ENCODE data around the gene UNG. TPM values are rescaled to one million over a fixed set of nuclear protein-coding genes. Genes with fewer than 3 reads are reported as not detected.

Gene UNG
- total RNA-seq, 2 experiments from 2014 or later = 69.9 TPM

DNA sequence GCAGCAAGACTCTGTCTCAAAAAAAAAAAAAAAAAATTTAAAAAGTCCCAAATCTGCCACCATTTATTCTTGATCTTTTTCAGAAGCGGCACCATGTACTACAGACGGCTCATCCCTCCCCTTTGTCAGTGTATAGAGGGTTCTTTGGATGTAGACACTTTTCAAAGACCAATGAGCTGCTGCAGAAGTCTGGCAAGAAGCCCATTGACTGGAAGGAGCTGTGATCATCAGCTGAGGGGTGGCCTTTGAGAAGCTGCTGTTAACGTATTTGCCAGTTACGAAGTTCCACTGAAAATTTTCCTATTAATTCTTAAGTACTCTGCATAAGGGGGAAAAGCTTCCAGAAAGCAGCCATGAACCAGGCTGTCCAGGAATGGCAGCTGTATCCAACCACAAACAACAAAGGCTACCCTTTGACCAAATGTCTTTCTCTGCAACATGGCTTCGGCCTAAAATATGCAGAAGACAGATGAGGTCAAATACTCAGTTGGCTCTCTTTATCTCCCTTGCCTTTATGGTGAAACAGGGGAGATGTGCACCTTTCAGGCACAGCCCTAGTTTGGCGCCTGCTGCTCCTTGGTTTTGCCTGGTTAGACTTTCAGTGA is 12.5 kb downstream of the UNG start:
- no peak for ATAC-seq
- H3K27me3 Mint-ChIP-seq = no peaks in the 10 kb centered on the region
- intact Hi-C loops (cut with DNase I, micrococcal nuclease) = loop anchor here in 1 of 2 experiments (5.0 kb wide), 1 partner anchor 277 kb away; no protein-coding TSS in a partner anchor

DNA sequence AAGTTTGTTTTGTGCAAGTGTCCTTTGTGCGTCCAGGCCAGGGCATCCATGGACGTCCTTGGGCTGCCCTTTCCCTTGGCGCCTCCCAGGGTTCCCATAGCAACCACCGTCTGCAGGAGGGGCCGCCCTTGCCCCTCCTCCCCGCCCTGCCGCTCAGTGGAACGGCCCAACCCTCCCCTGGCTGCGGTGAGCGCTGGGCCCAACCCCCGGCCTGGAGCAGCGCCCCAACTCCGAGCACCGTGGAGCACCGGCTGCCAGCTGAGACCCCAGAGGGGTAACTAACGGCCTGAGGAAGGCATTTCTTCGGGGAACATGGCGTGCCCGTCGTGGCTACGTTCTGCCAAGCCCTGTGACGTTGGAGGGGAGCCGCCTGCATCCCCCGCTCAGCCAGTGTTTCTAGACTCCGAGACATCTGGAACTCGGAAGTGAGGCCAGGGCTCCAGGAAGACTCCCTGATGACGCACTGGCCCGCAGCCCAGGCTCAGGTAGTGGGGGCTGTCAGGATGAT is 13.6 kb downstream of the UNG start:
- peak overlapping the region; percentile 37 for H3K27ac Mint-ChIP-seq
- no peaks in the 10 kb centered on the region for H3K9me3 Mint-ChIP-seq (ENCODE audit: low read depth)
- intact Hi-C loops (cut with DNase I, micrococcal nuclease) = loop anchor here (1.0 to 5.0 kb wide), 4 partner anchors 13 to 276 kb away; no protein-coding TSS in a partner anchor
- ChIA-PET CTCF (interaction anchor here (0.7 to 4.2 kb wide), 9 partner anchors 9 to 1781 kb away, joined by 3 to 32 read pairs (median 5); no protein-coding TSS in a partner anchor), POLR2A (no interaction called here)
- DNase-seq (peak; percentile 74), ATAC-seq (peak; percentile 86)
- H3K4me3 Mint-ChIP-seq = peak overlapping the region; percentile 69
- no peaks in the 10 kb centered on the region for H3K27me3 Mint-ChIP-seq
- peaks cover 15% of the 10 kb centered on the region for H3K36me3 Mint-ChIP-seq (ENCODE audit: low read depth)
- peaks cover 29% of the 10 kb centered on the region for H3K4me1 Mint-ChIP-seq

More for the DNA sequence above, 12.5 kb downstream of the UNG start:
- Mint-ChIP-seq H3K4me3 (no peak overlapping the region), H3K4me1 (peaks cover 21% of the 10 kb centered on the region), H3K36me3 (ENCODE audit: low read depth) (peaks cover 24% of the 10 kb centered on the region), H3K27ac (no peak overlapping the region), H3K9me3 (ENCODE audit: low read depth) (no peaks in the 10 kb centered on the region)
- ChIA-PET CTCF (interaction anchor here (0.6 to 0.9 kb wide), 3 partner anchors 11 to 159 kb away, joined by 3 to 4 read pairs (median 3); no protein-coding TSS in a partner anchor), POLR2A (interaction anchor here (0.9 kb wide), 1 partner anchor 11 kb away, joined by 11 read pairs; no protein-coding TSS in a partner anchor)
- no peak for DNase-seq

DNA sequence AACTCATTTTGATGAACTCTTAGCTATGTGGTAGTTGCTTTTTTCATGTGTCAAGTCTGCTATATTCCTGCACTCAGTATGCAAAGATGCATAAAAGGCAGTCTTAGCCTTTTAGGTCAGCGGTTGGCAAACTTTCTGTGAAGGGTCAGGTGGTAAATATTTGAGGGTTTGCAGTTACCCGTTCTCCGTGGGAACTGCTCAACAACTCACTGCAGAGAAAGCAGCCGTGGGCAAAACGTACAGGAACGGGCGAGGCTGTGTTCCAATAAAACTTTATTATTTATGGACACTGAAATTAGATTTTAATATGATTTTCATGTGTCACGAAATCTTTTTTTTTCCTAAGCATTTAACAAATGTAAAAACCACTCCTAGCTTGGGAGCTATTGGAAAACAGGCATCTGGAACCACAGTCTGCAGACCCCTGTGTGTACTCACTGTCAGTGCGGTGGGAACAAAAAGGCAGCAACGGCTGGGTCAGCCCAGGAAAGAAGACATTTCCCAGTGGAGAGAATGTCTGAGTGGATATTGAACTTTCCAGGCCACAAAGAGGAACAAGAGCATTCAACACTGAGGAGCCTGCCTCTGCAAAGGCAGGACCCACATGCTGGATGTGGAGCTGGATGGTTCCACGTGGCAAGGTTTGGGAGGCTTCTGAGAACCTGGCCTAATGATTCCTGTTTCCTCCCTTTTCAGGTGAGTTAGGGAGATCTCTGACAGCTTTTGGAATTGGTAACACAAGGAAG is 15.5 kb downstream of the UNG start:
- no peak overlapping the region for H3K27ac Mint-ChIP-seq
- POLR2A ChIA-PET = interaction anchor here (0.6 kb wide), 1 partner anchor 259 kb away, joined by 5 read pairs; no protein-coding TSS in a partner anchor
- ATAC-seq = no peak
- no peaks in the 10 kb centered on the region for H3K27me3 Mint-ChIP-seq
- CTCF ChIA-PET = interaction anchor here (0.7 to 4.2 kb wide), 11 partner anchors 12 to 281 kb away, joined by 3 to 32 read pairs (median 5); no protein-coding TSS in a partner anchor
- peaks cover 12% of the 10 kb centered on the region for H3K36me3 Mint-ChIP-seq (ENCODE audit: low read depth)
- no peak for DNase-seq
- peaks cover 29% of the 10 kb centered on the region for H3K4me1 Mint-ChIP-seq
- intact Hi-C loops (cut with DNase I, micrococcal nuclease) = loop anchor here (2.0 to 5.0 kb wide), 2 partner anchors 274 to 280 kb away; no protein-coding TSS in a partner anchor
- no peaks in the 10 kb centered on the region for H3K9me3 Mint-ChIP-seq (ENCODE audit: low read depth)
- no peak overlapping the region for H3K4me3 Mint-ChIP-seq

DNA sequence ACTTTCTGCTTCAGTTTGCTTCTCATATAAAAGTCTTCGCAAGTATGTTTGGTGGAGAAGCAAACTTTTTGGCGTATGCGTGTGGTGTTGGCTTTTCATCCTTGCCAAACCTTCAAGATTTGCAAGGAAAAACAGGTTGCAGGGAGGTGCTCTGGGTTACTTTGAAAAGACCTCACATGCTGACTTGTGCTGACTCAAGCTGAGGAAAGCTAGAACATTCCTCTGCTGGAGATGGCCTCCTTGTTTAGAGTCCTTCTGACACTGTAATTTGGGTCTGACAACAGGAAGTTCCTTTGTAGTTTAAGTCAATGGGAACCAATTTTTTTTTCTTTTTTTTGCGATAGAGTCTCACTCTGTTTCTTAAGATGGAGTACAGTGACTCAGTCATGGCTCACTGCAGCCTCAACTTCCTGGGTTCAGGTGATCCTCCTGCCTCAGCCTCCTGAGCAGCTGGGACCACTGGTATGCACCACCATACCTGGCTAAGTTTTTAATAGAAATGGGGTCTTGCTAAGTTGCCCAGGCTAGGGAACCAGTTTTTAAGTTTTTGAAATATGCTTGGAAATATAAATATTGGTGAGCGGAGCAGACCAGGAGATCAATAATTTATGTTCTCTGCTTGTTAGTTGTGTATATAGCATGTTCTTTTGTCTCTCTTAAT is 16.4 kb downstream of the UNG start:
- Mint-ChIP-seq H3K27ac (no peak overlapping the region), H3K36me3 (ENCODE audit: low read depth) (peaks cover 10% of the 10 kb centered on the region), H3K9me3 (ENCODE audit: low read depth) (no peaks in the 10 kb centered on the region), H3K4me1 (peaks cover 29% of the 10 kb centered on the region), H3K4me3 (no peak overlapping the region), H3K27me3 (no peaks in the 10 kb centered on the region)
- ATAC-seq (no peak), DNase-seq (no peak)
- CTCF ChIA-PET = interaction anchor here (0.6 to 4.2 kb wide), 3 partner anchors 59 to 497 kb away, joined by 3 to 17 read pairs (median 4); no protein-coding TSS in a partner anchor
- intact Hi-C loops (cut with DNase I, micrococcal nuclease) = loop anchor here (2.0 to 5.0 kb wide), 2 partner anchors 274 to 279 kb away; no protein-coding TSS in a partner anchor
- POLR2A ChIA-PET = no interaction called here

DNA sequence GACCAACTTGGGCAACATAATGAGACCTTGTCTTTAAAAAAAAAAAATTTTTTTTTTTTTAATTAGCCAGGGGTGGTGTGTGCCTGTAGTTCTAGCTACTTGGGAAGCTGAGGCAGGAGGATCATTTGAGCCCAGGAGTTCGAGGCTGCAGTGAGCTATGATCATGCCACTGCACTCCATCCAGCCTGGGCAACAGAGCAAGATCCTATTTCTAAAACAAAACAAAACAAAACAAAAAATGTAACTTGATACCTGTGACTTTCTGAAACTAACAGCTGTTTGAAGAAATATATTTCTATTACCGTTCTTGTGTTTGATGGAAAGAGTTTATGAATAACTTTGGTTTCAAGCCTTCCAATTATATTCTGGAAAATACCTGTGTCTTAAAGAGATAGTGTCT is 17.2 kb downstream of the UNG start:
- ChIA-PET POLR2A (no interaction called here), CTCF (interaction anchor here (0.6 to 4.2 kb wide), 4 partner anchors 14 to 498 kb away, joined by 3 to 17 read pairs (median 4); no protein-coding TSS in a partner anchor)
- Mint-ChIP-seq H3K9me3 (ENCODE audit: low read depth) (no peaks in the 10 kb centered on the region), H3K4me1 (peaks cover 29% of the 10 kb centered on the region), H3K27ac (no peak overlapping the region), H3K36me3 (ENCODE audit: low read depth) (peaks cover 5% of the 10 kb centered on the region), H3K27me3 (no peaks in the 10 kb centered on the region), H3K4me3 (no peak overlapping the region)
- ATAC-seq (no peak), DNase-seq (no peak)
- intact Hi-C loops (cut with DNase I, micrococcal nuclease) = loop anchor here in 1 of 2 experiments (5.0 kb wide), 1 partner anchor 273 kb away; no protein-coding TSS in a partner anchor

DNA sequence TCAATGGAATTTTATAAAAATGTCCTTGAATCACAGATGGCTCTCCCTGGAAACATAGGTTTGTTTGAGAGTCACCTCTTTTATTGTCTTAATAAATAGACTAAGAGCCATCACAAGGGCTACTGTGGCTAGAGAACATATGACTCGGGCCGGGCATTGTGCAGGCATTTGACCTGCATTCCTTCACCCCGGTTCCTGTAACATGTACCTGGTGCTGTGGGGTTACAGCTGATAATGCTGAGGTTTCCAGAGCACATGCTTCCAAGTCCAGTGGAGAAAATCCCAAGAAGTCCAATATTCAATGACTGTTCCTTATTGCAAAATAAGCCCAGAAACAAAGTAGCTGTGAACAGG is 18.0 kb downstream of the UNG start:
- H3K27me3 Mint-ChIP-seq = no peaks in the 10 kb centered on the region
- intact Hi-C loops (cut with DNase I, micrococcal nuclease) = no loop called here

DNA sequence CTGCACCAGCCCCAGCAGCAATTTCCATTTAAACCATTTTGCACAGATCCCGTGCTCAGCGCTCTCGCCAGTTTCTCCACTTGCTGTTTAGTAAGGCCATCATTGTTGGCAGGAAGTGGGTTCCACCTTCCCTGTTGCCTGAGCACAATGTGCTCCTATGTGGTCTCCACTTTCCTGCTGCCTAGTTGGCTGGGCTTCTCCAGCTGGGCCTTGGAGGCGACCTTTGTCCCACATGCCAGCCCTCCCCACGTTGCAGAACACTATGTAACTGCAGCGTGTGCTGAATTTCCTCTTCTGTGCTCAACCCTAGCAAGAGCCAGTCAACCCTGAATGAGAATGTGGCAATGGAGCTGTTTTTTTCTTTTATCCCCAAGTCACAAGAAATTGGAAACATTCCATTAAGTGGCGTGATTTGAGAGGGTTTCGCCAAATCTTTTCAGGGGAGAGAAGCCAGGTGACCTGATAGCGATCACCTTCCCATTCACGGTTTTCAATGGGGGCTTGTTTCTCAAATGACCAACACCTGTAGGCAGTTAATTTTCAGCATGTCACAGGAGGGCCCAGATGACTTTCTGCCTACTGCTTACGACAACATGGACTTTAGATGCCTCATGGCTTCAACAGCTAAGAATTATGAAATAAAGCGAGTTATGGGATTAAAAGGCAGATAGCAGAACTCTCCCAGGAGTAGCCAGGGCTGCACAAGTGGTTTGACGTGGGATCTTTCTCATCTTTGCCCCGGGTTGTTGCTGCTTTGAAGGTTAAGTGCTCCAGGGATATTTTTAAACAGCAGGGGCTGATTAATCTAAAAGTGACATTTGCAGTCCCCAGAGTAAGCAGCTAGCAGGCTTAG is 18.6 kb downstream of the UNG start, which contains the start of gene ACACB:
Gene ACACB (plus strand): TSS at position 830 of the 853 bp plus-strand sequence. CDS start 22,819 bp downstream, outside the sequence.
- intact Hi-C loops (cut with DNase I, micrococcal nuclease) = no loop called here
- H3K9me3 Mint-ChIP-seq (ENCODE audit: low read depth) = no peaks in the 10 kb centered on the region
- no peaks in the 10 kb centered on the region for H3K27me3 Mint-ChIP-seq
- ATAC-seq (no peak), DNase-seq (no peak)
- ChIA-PET CTCF (no interaction called here), POLR2A (interaction anchor here (0.5 kb wide), 1 partner anchor 1245 kb away, joined by 3 read pairs; no protein-coding TSS in a partner anchor)
- peaks cover 27% of the 10 kb centered on the region for H3K4me1 Mint-ChIP-seq
- peaks cover 2% of the 10 kb centered on the region for H3K36me3 Mint-ChIP-seq (ENCODE audit: low read depth)
- no peak within 1 kb of the TSS for H3K27ac Mint-ChIP-seq
- H3K4me3 Mint-ChIP-seq = no peak within 1 kb of the TSS

More for the DNA sequence above, 18.0 kb downstream of the UNG start:
- H3K4me1 Mint-ChIP-seq = peaks cover 29% of the 10 kb centered on the region
- no peak for ATAC-seq
- peaks cover 4% of the 10 kb centered on the region for H3K36me3 Mint-ChIP-seq (ENCODE audit: low read depth)
- ChIA-PET POLR2A (no interaction called here), CTCF (interaction anchor here (1.0 to 4.2 kb wide), 2 partner anchors 15 to 278 kb away, joined by 4 to 17 read pairs; no protein-coding TSS in a partner anchor)
- no peak overlapping the region for H3K27ac Mint-ChIP-seq
- DNase-seq = no peak
- H3K4me3 Mint-ChIP-seq = no peak overlapping the region
- H3K9me3 Mint-ChIP-seq (ENCODE audit: low read depth) = no peaks in the 10 kb centered on the region

DNA sequence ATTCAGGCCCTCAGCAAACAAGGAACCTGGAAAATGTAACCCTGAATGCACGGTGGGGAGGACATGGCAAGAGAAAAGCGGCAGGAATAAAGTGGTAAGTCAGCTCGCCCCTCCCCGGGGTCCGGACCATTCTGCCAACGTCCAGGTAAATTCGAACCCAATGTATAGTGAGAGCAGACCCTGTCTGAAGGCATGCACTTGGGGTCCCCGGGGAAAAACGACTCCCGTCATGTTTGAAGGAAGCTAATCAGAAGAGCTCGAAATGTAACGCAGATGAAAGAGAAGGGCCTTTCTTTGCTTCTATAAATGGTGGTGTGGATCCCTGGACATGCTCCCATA is 19.2 kb downstream of the UNG start:
- CTCF ChIA-PET = no interaction called here
- no peaks in the 10 kb centered on the region for H3K27me3 Mint-ChIP-seq
- H3K4me1 Mint-ChIP-seq = peaks cover 26% of the 10 kb centered on the region
- ATAC-seq = no peak
- H3K36me3 Mint-ChIP-seq (ENCODE audit: low read depth) = peaks cover 2% of the 10 kb centered on the region
- H3K27ac Mint-ChIP-seq = no peak overlapping the region
- POLR2A ChIA-PET = no interaction called here
- no peak for DNase-seq
- no peak overlapping the region for H3K4me3 Mint-ChIP-seq
- intact Hi-C loops (cut with DNase I, micrococcal nuclease) = no loop called here
- H3K9me3 Mint-ChIP-seq (ENCODE audit: low read depth) = no peaks in the 10 kb centered on the region

DNA sequence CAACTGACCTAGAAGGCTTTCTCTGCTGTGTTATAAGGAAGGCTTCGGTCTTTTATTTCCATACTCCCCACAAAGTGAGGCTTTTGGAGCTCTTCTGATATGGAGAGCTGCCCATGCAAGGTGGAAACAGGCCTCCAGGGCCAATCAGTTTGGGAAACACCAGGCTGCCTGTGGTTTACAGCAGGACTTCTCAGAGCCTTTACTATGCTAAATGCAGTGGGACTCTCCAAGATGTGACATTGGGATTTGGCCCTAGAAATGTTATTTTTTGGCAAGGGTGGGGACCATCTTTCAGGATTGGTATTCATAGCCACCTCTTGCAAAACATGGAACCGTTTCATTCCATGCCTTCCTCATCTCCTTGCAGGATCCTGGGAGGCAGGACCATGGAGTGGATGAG is 22.7 kb downstream of the UNG start:
- ChIA-PET POLR2A (no interaction called here), CTCF (interaction anchor here (0.6 to 2.2 kb wide), 3 partner anchors 8 to 1074 kb away, joined by 4 to 9 read pairs (median 6); no protein-coding TSS in a partner anchor)
- no peak for DNase-seq
- H3K27me3 Mint-ChIP-seq = no peaks in the 10 kb centered on the region
- peaks cover 2% of the 10 kb centered on the region for H3K36me3 Mint-ChIP-seq (ENCODE audit: low read depth)
- intact Hi-C loops (cut with DNase I, micrococcal nuclease) = no loop called here
- no peaks in the 10 kb centered on the region for H3K9me3 Mint-ChIP-seq (ENCODE audit: low read depth)
- no peak for ATAC-seq
- peaks cover 5% of the 10 kb centered on the region for H3K4me1 Mint-ChIP-seq
- no peak overlapping the region for H3K27ac Mint-ChIP-seq
- no peak overlapping the region for H3K4me3 Mint-ChIP-seq

DNA sequence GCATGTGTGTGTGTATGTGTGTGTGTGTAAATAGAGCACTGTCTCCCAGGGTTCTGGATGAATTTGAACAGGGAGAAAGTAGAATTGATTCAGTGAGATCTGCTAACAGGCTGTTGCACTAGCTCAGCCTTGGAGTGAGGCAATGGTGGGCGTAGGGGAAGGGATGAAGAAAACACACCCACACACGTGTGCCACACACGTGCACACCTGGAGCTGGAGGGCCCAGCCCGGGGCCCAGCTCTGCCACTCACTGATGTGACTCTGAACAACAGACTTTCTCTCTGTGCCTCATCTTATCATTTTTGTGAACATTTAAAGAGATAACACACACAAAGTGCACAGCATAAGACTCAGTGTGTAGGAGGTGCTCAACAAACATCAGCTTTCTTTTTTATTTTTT is 23.2 kb downstream of the UNG start:
- Mint-ChIP-seq H3K36me3 (ENCODE audit: low read depth) (peaks cover 2% of the 10 kb centered on the region), H3K27me3 (no peaks in the 10 kb centered on the region), H3K27ac (no peak overlapping the region), H3K4me1 (peaks cover 2% of the 10 kb centered on the region), H3K9me3 (ENCODE audit: low read depth) (no peaks in the 10 kb centered on the region), H3K4me3 (no peak overlapping the region)
- ATAC-seq (no peak), DNase-seq (no peak)
- intact Hi-C loops (cut with DNase I, micrococcal nuclease) = no loop called here
- ChIA-PET CTCF (interaction anchor here (0.9 to 2.2 kb wide), 2 partner anchors 9 to 11 kb away, joined by 4 to 9 read pairs; no protein-coding TSS in a partner anchor), POLR2A (no interaction called here)
